Measurements from ENCODE around the gene TRPV3. TPM values are rescaled to one million over a fixed set of nuclear protein-coding genes. Genes with fewer than 3 reads are reported as not detected.

Gene TRPV3
- total and polyA plus RNA-seq, 4 donors, result 0.10 to 0.91 (median 0.33) TPM

DNA sequence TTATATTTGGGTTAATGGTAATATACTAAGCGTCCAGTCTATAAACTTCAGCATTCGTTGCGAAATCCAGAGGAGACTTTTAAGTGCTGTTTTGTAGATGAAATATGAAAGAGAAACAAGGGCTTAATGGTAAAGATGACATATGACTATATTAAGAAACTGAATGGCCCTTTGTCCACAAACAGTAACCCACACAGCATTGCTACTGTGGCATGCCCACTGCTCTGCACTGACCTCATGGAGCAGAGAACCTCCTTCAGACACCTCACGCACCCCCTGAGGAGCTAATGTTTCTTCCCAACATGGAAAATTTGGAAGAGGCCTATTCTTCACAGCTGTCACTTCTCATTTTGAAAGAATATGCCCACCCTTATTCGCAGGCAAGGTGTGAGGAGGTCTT is 55.1 kb downstream of the TRPV3 start:
- no peaks in the 10 kb centered on the region for H3K9me3 ChIP-seq (ENCODE audit: control insufficient read depth in 4 of 4, insufficient read depth in 3 of 4, low read length in 3 of 4)
- H3K27me3 ChIP-seq (ENCODE audit: control insufficient read depth in 3 of 3, insufficient read depth in 3 of 3, low read length in 2 of 3), result no peaks in the 10 kb centered on the region
- no peak overlapping the region for H3K4me3 ChIP-seq
- no peak for ATAC-seq (ENCODE audit: insufficient read depth, low FRiP score)
- H3K4me1 ChIP-seq (ENCODE audit: control insufficient read depth in 5 of 5, insufficient read depth in 5 of 5, low read length in 5 of 5), result peaks cover 0 to 15% (median 6%) of the 10 kb centered on the region in 5 donors
- WGBS, 2 donors, result 69 to 74% methylated on average over 5 of the region's 5 CpGs
- H3K9ac ChIP-seq (ENCODE audit: insufficient read depth in 1 of 2, low read length in 2 of 2), result peak overlapping the region in 1 of 2 donors; percentile 49
- TF ChIP-seq CTCF (IDR thresholded peaks at IDR 0.05; ENCODE audit: control extremely low read depth, extremely low read depth), result no peak
- H3K36me3 ChIP-seq (ENCODE audit: control insufficient read depth in 4 of 4, insufficient read depth in 4 of 4, low read length in 4 of 4), result peaks cover 0 to 3% (median 1%) of the 10 kb centered on the region in 4 donors
- H3K27ac ChIP-seq (ENCODE audit: low read depth in 1 of 2, low read length in 1 of 2), result no peak overlapping the region
- peak in 1 of 3 donors; percentile 63 for DNase-seq

DNA sequence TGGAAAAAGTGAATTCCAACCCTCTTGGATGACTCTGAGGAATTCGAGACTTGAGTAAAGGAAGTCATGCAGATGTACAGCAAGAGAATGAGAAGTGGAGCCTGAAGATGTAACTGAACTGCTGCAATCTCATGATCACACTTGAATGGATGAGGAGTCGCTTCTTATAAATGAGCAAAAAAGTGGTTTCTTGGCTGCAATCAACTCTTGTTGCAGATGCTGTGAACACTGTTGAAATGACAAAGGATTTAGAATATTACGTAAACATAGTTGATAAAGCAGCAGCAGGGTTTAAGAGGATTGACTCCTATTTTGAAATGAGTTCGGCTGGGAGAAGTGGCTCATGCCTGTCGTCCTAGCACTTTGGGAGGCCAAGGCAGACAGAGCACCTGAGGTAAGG is 56.3 kb downstream of the TRPV3 start:
- Histone ChIP-seq H3K4me3 (no peak overlapping the region), H3K4me1 (ENCODE audit: control insufficient read depth in 5 of 5, insufficient read depth in 5 of 5, low read length in 5 of 5) (peaks cover 0 to 15% (median 6%) of the 10 kb centered on the region in 5 donors), H3K27ac (ENCODE audit: low read depth in 1 of 2, low read length in 1 of 2) (no peak overlapping the region), H3K36me3 (ENCODE audit: control insufficient read depth in 4 of 4, insufficient read depth in 4 of 4, low read length in 4 of 4) (peaks cover 0 to 3% (median 1%) of the 10 kb centered on the region in 4 donors), H3K27me3 (ENCODE audit: control insufficient read depth in 3 of 3, insufficient read depth in 3 of 3, low read length in 2 of 3) (no peaks in the 10 kb centered on the region), H3K9ac (ENCODE audit: insufficient read depth in 1 of 2, low read length in 2 of 2) (no peak overlapping the region), H3K9me3 (ENCODE audit: control insufficient read depth in 4 of 4, insufficient read depth in 3 of 4, low read length in 3 of 4) (no peaks in the 10 kb centered on the region)
- 71 to 82% methylated on average over 5 of the region's 5 CpGs for WGBS, 2 donors
- no peak for ATAC-seq (ENCODE audit: insufficient read depth, low FRiP score)
- DNase-seq, result peak in 2 of 3 donors; percentile 51 to 56
- no peak for TF ChIP-seq CTCF (IDR thresholded peaks at IDR 0.05; ENCODE audit: control extremely low read depth, extremely low read depth)

- DNase-seq, result no peak
- H3K9me3 ChIP-seq (ENCODE audit: control insufficient read depth in 4 of 4, insufficient read depth in 3 of 4, low read length in 3 of 4), result peaks cover 0 to 3% (median 0%) of the 10 kb centered on the region in 4 donors
Observed at GRCh38 chr17:3497101-3497500, 60.5 kb downstream of the TRPV3 start.

More at GRCh38 chr17:3497101-3497500, 60.5 kb downstream of the TRPV3 start:
- no peak overlapping the region for H3K9ac ChIP-seq (ENCODE audit: insufficient read depth in 1 of 2, low read length in 2 of 2)
- peaks cover 0 to 16% (median 4%) of the 10 kb centered on the region in 4 donors for H3K36me3 ChIP-seq (ENCODE audit: control insufficient read depth in 4 of 4, insufficient read depth in 4 of 4, low read length in 4 of 4)
- ATAC-seq (ENCODE audit: insufficient read depth, low FRiP score), result no peak
- no peaks in the 10 kb centered on the region for H3K27me3 ChIP-seq (ENCODE audit: control insufficient read depth in 3 of 3, insufficient read depth in 3 of 3, low read length in 2 of 3)
- peaks cover 0 to 8% (median under 1%) of the 10 kb centered on the region in 5 donors for H3K4me1 ChIP-seq (ENCODE audit: control insufficient read depth in 5 of 5, insufficient read depth in 5 of 5, low read length in 5 of 5)
- no peak overlapping the region for H3K27ac ChIP-seq (ENCODE audit: low read depth in 1 of 2, low read length in 1 of 2)
- no peak for TF ChIP-seq CTCF (IDR thresholded peaks at IDR 0.05; ENCODE audit: control extremely low read depth, extremely low read depth)
- H3K4me3 ChIP-seq, result no peak overlapping the region
- 80 to 88% methylated on average over 7 of the region's 7 CpGs for WGBS, 2 donors
